Skeletal muscle tissue (tissue), 4 donors: ENCODE data around the gene UBAC2. TPM values are rescaled to one million over a fixed set of nuclear protein-coding genes. Genes with fewer than 3 reads are reported as not detected.

ENCODE experiments used
- H3K27ac ChIP-seq: one replicate; pipeline ENCODE4 v1.7.0; 2013; ENCODE audit warnings: mild to moderate bottlenecking, low read depth, low read length, inconsistent platforms
- H3K27me3 ChIP-seq, 3 donors: one replicate each; pipeline ENCODE4 v1.7.0; 2013; ENCODE audit warnings: low read length in 3 of 3; ENCODE audit not compliant: control insufficient read depth in 3 of 3, insufficient read depth in 3 of 3
- H3K36me3 ChIP-seq, 3 donors: one replicate each; pipeline ENCODE4 v1.7.0; 2013; ENCODE audit warnings: low read length in 3 of 3; ENCODE audit not compliant: control insufficient read depth in 3 of 3, insufficient read depth in 3 of 3
- H3K4me1 ChIP-seq, 3 donors: one replicate each; pipeline ENCODE4 v1.7.0; 2013; ENCODE audit warnings: low read length in 3 of 3, mild to moderate bottlenecking in 3 of 3; ENCODE audit not compliant: control insufficient read depth in 3 of 3, insufficient read depth in 3 of 3
- H3K4me3 ChIP-seq, 3 donors: one replicate each; pipeline ENCODE4 v1.7.0; 2013; ENCODE audit warnings: low read length in 3 of 3
- H3K9ac ChIP-seq, 3 donors: one replicate each; pipeline ENCODE4 v1.7.0; 2013; ENCODE audit warnings: low read length in 3 of 3, mild to moderate bottlenecking in 3 of 3, moderate library complexity in 2 of 3, low read depth in 1 of 3
- H3K9me3 ChIP-seq, 3 donors: one replicate each; pipeline ENCODE4 v1.7.0; 2013; ENCODE audit warnings: low read length in 3 of 3; ENCODE audit not compliant: control insufficient read depth in 3 of 3
- total RNA-seq: library from RNA; depleted of rRNA; stranded (reverse); fragments of >200 nt; gene quantifications from one replicate; pipeline ENCODE4 v1.2.3, GENCODE V29; 2014
- donor health status: Osteomylitis.

The UBAC2 gene
- total RNA-seq, 1 donor from 2014 or later, result 100 TPM

DNA sequence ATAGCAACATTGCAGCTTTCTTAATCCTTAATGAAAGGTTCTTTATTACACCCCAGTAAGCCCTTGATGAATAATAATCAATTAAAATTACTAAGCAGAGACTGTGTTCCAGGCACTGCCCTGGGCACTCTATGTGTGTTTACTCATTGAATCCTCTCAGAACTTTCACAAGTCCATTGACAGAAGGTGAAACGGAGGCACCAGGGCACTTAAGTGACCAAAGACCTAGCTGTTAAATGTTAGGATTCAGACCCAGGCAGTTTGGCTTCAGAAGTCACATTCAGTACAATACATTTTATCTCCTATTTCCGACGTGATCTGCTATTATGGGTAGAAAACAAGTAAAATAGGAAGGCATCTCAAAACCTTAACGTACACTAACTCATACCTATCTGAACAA lies 103.9 kb downstream of the UBAC2 start:
- H3K4me1 ChIP-seq, result peaks cover 0 to 2% (median 0%) of the 10 kb centered on the region in 3 donors
- H3K9me3 ChIP-seq, result no peaks in the 10 kb centered on the region
- no peak overlapping the region for H3K9ac ChIP-seq
- H3K27me3 ChIP-seq, result no peaks in the 10 kb centered on the region
- no peak overlapping the region for H3K27ac ChIP-seq
- peaks cover 0 to 3% (median 0%) of the 10 kb centered on the region in 3 donors for H3K36me3 ChIP-seq
- no peak overlapping the region for H3K4me3 ChIP-seq

DNA sequence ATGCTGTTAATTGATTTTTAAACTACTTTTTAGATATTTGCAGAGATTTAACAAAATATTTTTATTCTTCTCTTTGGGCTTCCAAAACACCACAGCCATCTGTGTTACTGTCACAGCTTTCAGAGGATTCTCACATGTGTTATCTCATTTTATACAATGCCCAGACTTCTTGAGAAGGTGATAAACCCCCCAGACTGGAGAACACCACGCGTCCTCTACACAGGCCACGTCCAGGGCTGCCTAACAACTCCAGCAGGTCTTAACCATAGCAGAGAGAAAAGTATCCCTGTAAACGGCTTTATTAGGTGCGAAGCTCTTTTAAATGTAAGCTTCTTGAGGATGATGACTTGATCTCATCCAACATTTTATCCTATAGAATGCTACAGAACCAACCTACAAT lies 104.5 kb downstream of the UBAC2 start:
- Histone ChIP-seq H3K27ac (no peak overlapping the region), H3K9me3 (no peaks in the 10 kb centered on the region), H3K4me1 (peaks cover 0 to 2% (median 0%) of the 10 kb centered on the region in 3 donors), H3K36me3 (peaks cover 0 to 3% (median 0%) of the 10 kb centered on the region in 3 donors), H3K4me3 (no peak overlapping the region), H3K9ac (no peak overlapping the region), H3K27me3 (no peaks in the 10 kb centered on the region)

DNA sequence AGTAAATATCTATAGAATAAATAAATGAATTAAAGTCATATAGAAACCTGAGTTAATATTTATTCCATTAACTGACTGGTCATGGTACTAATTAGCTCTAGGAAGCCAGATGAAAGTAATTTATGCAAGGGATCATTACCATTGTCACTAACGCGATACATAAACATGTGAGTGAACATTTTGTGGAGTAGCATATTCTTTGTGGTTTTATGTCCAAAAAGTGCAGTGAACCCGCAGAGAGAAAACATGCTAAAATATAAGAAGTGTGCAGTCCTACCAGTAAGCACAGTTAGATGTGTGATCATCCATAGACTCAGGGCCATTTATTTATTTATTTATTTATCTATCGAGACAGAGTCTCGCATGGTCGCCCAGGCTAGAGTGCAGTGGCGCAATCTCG lies 104.9 kb downstream of the UBAC2 start:
- H3K4me1 ChIP-seq, result peaks cover 0 to 2% (median 0%) of the 10 kb centered on the region in 3 donors
- H3K9ac ChIP-seq, result no peak overlapping the region
- no peak overlapping the region for H3K27ac ChIP-seq
- H3K4me3 ChIP-seq, result no peak overlapping the region
- H3K9me3 ChIP-seq, result no peaks in the 10 kb centered on the region
- no peaks in the 10 kb centered on the region for H3K27me3 ChIP-seq
- peaks cover 0 to 3% (median 0%) of the 10 kb centered on the region in 3 donors for H3K36me3 ChIP-seq

DNA sequence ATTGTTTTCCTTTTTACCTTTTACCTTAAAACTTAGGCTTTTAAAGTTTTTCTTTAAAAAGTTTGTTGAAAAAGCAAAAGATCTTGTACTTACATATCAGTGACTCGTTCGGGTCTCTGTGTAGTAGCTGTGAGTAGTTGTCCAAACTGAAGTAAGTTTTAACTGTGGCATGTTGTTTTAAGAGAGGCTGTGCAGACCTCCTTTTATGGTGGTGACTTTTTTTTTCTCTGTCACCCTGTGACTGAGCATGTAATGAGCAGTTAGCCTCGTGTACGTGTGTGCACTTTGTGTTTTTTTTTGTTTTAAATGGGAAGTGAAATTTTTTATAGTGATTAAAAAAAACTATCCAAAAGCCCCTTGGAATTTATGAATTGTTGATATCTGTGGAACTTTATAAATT lies 106.6 kb downstream of the UBAC2 start, which contains the start of gene GPR183:
Gene GPR183 (minus strand): TSS at position 153 of the 400 bp plus-strand sequence. CDS start 11,254 bp downstream, outside the sequence.
- peaks cover 0 to 3% (median 0%) of the 10 kb centered on the region in 3 donors for H3K36me3 ChIP-seq
- no peaks in the 10 kb centered on the region for H3K27me3 ChIP-seq
- peak within 1 kb of the TSS in 1 of 3 donors; percentile 2 for H3K9ac ChIP-seq
- peak within 1 kb of the TSS; percentile 21 for H3K27ac ChIP-seq
- H3K9me3 ChIP-seq, result no peaks in the 10 kb centered on the region
- peaks cover 2 to 8% (median 3%) of the 10 kb centered on the region in 3 donors for H3K4me1 ChIP-seq
- peak within 1 kb of the TSS in 1 of 3 donors; percentile 36 for H3K4me3 ChIP-seq

DNA sequence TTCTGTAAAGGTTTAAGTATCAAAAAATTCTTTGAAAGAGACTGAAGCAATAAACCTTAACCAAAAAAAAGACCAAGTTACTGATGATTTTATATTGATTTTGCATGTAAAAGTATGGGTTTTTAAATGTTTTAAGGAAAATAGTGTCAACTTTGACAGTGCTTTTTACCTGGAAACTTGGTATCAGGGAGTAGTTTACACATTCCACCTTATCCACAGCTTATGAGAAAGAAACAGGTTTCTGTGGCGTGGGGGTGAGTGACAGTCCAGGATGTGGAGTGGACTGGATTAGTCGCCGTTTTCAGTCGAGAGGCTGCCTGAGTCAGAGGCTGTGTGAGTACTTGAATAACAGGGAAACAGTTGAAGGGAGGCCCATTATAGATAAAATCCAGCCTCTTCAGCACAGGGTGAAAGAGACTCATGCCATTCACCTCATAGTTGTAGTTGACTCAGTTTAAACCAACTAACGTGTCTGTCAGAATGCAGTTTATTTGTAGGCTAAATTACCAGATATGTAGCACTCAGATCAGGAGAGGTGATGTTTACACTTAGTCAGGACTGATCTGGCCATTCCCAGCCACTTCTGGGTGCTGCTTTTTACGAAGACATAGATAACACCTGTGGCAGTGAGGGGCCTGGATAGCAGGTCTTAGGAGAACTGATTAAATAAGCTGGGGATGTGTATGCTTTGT lies 107.1 kb downstream of the UBAC2 start:
- no peaks in the 10 kb centered on the region for H3K9me3 ChIP-seq
- H3K4me1 ChIP-seq, result peaks cover 6 to 13% (median 7%) of the 10 kb centered on the region in 3 donors
- no peak overlapping the region for H3K4me3 ChIP-seq
- H3K36me3 ChIP-seq, result peaks cover 0 to 3% (median 0%) of the 10 kb centered on the region in 3 donors
- H3K27ac ChIP-seq, result peak overlapping the region; percentile 21
- peak overlapping the region in 1 of 3 donors; percentile 2 for H3K9ac ChIP-seq
- H3K27me3 ChIP-seq, result no peaks in the 10 kb centered on the region

DNA sequence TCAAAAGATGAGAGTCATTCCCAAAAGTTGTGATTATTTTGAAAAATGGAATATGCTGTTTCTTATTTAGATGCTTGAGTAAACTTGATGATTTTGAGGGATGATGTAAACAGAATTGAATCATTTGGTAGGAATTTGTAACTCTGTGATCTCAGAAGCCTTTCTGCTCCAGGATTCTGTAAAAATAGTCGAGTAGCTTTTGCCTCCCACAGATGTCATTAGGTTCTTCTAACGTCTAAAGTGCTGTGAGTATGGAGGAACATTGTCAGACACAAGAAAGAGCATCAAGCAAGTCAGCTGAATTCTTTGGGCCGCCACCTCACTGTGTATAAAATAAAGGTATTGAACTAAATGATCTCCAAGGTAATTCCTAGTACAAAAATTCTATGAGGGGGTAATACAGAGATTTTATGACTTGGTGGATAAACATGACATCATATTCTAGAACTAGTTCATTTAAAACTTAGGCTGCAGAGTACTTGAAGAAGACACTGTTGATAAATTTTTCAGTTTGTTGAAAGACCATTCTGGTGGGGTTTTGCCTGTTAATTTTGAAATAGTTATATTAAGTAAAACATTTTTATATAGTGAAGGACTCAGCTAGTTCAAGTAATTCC lies 107.9 kb downstream of the UBAC2 start:
- no peaks in the 10 kb centered on the region for H3K9me3 ChIP-seq
- no peak overlapping the region for H3K9ac ChIP-seq
- peaks cover 0 to 3% (median 0%) of the 10 kb centered on the region in 3 donors for H3K36me3 ChIP-seq
- no peaks in the 10 kb centered on the region for H3K27me3 ChIP-seq
- H3K4me3 ChIP-seq, result no peak overlapping the region
- peaks cover 8 to 19% (median 11%) of the 10 kb centered on the region in 3 donors for H3K4me1 ChIP-seq
- H3K27ac ChIP-seq, result peak overlapping the region; percentile 21

DNA sequence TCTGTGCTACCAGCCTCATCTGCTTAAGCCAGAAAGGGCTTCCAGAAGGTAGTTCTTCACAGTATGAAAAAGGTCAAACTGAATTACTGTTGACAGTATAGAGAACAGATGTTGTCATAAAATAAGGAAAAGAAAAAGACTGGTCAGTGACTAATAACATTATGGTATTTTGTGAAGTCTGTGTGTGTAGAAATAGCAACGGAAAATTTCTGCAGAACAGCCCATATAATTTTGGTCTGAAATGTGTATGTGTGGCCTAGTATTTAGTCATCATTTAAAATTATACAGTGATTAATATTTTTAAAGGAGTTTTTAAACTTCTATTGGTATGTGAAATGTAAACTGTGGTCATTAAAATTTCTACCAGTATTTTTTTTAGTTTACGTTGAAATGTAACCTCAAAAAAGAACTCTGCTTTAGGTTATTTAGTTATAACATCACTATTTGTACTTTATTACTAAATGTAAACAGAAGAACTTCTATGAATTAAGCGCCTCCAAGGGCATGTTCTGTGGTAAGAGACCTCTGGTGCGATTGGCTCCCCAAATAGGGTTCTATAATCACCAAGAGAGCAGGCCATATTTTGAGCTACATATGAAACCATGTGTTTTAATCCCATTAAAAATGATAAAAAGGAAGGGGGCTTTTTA lies 109.9 kb downstream of the UBAC2 start:
- Histone ChIP-seq H3K4me1 (peaks cover 8 to 20% (median 13%) of the 10 kb centered on the region in 3 donors), H3K27me3 (no peaks in the 10 kb centered on the region), H3K9ac (no peak overlapping the region), H3K36me3 (peaks cover 0 to 3% (median 0%) of the 10 kb centered on the region in 3 donors), H3K27ac (no peak overlapping the region), H3K4me3 (no peak overlapping the region), H3K9me3 (no peaks in the 10 kb centered on the region)

DNA sequence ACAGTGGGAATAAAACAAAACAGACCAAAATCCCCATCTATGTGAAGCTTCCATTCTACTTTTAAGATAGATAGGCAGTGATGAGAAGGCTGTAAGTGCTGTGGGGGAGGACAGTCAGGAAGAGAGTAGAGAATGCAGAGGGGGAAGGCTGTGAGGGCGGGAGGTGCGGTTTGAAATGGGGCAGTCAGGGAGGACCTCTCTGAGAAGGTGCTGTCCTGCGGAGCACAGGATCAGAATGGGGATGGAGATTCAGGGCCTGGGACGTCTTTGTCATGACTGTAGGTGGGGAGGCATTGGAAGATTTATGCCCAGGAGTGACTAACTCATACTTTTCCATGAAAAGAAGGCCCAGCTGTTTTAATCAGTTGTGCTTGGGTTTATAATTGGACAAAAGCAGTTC lies 110.5 kb downstream of the UBAC2 start:
- Histone ChIP-seq H3K9me3 (no peaks in the 10 kb centered on the region), H3K4me1 (peaks cover 8 to 20% (median 13%) of the 10 kb centered on the region in 3 donors), H3K4me3 (no peak overlapping the region), H3K27ac (no peak overlapping the region), H3K27me3 (no peaks in the 10 kb centered on the region), H3K9ac (no peak overlapping the region), H3K36me3 (peaks cover 0 to 3% (median 0%) of the 10 kb centered on the region in 3 donors)

DNA sequence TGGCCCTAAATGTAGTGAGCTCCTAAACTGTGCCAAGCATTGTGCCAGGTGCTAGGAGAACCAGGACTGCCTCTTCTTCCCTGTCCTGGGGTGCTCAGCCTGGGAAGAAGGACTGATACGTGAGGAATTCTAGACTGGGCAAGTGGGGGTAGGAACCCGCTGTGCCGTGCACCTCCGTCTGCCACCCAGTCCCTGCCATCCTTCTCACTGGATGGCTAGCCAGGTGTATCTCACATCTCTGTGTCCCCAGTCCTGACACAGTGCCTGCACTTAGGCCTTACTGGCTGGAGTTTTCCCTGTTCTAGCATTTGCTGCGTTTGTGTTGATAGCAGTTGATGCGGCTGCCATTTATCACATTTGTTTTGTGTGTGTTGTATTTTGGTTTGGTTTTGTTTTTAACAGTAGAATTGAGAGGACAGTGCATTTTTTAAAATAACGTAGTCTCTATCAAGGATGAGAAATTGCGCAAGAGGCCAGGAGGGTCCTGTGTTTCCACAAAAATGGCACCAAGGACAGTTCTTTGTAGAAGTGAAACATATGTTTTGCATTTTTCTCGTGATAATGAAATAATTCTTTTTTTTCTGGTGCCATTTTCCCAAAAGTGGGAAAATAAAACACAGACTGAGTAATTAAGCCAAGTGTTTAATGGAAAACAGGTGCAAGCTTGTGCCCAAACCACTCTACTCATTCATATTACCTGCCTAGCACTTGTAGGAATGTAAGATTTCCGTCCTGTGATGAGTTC lies 111.3 kb downstream of the UBAC2 start:
- no peak overlapping the region for H3K9ac ChIP-seq

More for the DNA sequence above, 111.3 kb downstream of the UBAC2 start:
- H3K36me3 ChIP-seq, result peaks cover 0 to 3% (median 0%) of the 10 kb centered on the region in 3 donors
- H3K4me3 ChIP-seq, result no peak overlapping the region
- no peaks in the 10 kb centered on the region for H3K27me3 ChIP-seq
- H3K9me3 ChIP-seq, result no peaks in the 10 kb centered on the region
- H3K4me1 ChIP-seq, result peaks cover 8 to 20% (median 13%) of the 10 kb centered on the region in 3 donors
- H3K27ac ChIP-seq, result peak overlapping the region; percentile 50
